ENCODE results near the gene NAPSA.
"Not testable (repeated sequence)": the region's sequence is repeated elsewhere in the genome, so short reads cannot be mapped to it uniquely, and the experiment has no call there.

NAPSA gene

GRCh38 chr19:50329926-50330294 lies 35.5 kb downstream of the NAPSA start:
- DNase-seq, result not testable (repeated sequence)

GRCh38 chr19:50329146-50329925 lies 36.1 kb downstream of the NAPSA start, which contains the start of gene KCNC3:
Gene KCNC3 (minus strand): TSS chr19:50329377. CDS start chr19:50329082, 295 bp downstream.
- DNase-seq, result peak; percentile 67

- DNase-seq, result no peak
Observed at GRCh38 chr19:50328873-50329145, 36.6 kb downstream of the NAPSA start.

- no peak for DNase-seq
Observed at GRCh38 chr19:50328224-50328872, 37.1 kb downstream of the NAPSA start.

- no peak for DNase-seq
Observed at GRCh38 chr19:50327461-50328223, 37.8 kb downstream of the NAPSA start.

- no peak for DNase-seq
Observed at GRCh38 chr19:50327013-50327412, 38.4 kb downstream of the NAPSA start.

- DNase-seq, result no peak
Observed at GRCh38 chr19:50326101-50326664, 39.3 kb downstream of the NAPSA start.

GRCh38 chr19:50325310-50326100 lies 39.9 kb downstream of the NAPSA start:
- DNase-seq, result no peak

GRCh38 chr19:50324331-50324730 lies 41.1 kb downstream of the NAPSA start:
- no peak for DNase-seq

- DNase-seq, result no peak
Observed at GRCh38 chr19:50323782-50324133, 41.7 kb downstream of the NAPSA start.

- no peak for DNase-seq
Observed at GRCh38 chr19:50322931-50323781, 42.3 kb downstream of the NAPSA start.

- DNase-seq, result no peak
Observed at GRCh38 chr19:50322234-50322633, 43.2 kb downstream of the NAPSA start.

GRCh38 chr19:50321831-50322230 lies 43.6 kb downstream of the NAPSA start:
- DNase-seq, result no peak

- DNase-seq, result no peak
Observed at GRCh38 chr19:50320596-50320995, 44.8 kb downstream of the NAPSA start.

GRCh38 chr19:50320051-50320450 lies 45.4 kb downstream of the NAPSA start:
- no peak for DNase-seq

GRCh38 chr19:50319156-50319555 lies 46.3 kb downstream of the NAPSA start:
- DNase-seq, result no peak

GRCh38 chr19:50318438-50318837 lies 47.0 kb downstream of the NAPSA start:
- DNase-seq, result no peak

- no peak for DNase-seq
Observed at GRCh38 chr19:50317115-50317514, 48.3 kb downstream of the NAPSA start.

GRCh38 chr19:50315773-50316448 lies 49.5 kb downstream of the NAPSA start:
- peak; percentile 10 for DNase-seq

- DNase-seq, result no peak
Observed at GRCh38 chr19:50314724-50315708, 50.4 kb downstream of the NAPSA start.

Data from HCEC 1CT (cell line).